Measurements from ENCODE around the gene MRM1.

The MRM1 gene

DNA sequence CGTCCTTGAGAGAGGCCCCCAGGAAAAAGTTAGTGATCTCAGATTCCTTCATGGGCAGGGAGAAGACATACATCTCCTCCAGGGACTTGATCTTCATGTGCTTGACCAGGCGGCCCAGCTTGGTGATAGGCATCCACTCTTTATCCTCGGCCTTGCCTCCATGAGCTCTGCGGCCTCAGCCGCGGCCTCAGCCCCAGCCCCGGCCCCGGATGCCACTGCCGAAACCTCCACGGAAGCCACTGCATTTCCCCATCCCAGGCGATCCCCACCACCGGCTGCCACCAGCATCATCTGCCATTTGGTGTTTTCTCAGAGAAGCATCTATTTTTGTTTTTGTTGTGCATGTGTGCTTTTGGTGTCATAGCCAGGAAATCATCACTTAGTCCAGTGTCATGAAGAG lies 26.4 kb upstream of the MRM1 start:
- TF ChIP-seq, protein P1, sequence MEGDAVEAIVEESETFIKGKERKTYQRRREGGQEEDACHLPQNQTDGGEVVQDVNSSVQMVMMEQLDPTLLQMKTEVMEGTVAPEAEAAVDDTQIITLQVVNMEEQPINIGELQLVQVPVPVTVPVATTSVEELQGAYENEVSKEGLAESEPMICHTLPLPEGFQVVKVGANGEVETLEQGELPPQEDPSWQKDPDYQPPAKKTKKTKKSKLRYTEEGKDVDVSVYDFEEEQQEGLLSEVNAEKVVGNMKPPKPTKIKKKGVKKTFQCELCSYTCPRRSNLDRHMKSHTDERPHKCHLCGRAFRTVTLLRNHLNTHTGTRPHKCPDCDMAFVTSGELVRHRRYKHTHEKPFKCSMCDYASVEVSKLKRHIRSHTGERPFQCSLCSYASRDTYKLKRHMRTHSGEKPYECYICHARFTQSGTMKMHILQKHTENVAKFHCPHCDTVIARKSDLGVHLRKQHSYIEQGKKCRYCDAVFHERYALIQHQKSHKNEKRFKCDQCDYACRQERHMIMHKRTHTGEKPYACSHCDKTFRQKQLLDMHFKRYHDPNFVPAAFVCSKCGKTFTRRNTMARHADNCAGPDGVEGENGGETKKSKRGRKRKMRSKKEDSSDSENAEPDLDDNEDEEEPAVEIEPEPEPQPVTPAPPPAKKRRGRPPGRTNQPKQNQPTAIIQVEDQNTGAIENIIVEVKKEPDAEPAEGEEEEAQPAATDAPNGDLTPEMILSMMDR (IDR thresholded peaks at IDR 0.05; ENCODE audit: low read length), result no peak
- TF ChIP-seq EZH2 (IDR thresholded peaks at IDR 0.05; ENCODE audit: borderline replicate concordance, low read length), result no peak
- no peak overlapping the region for H3K27ac ChIP-seq (ENCODE audit: low read depth, low read length, poor library complexity, severe bottlenecking)
- no peak overlapping the region for H3K4me2 ChIP-seq (ENCODE audit: low read length)
- no peaks in the 10 kb centered on the region for H3K9me3 ChIP-seq (ENCODE audit: low read length)
- no peaks in the 10 kb centered on the region for H3K9me2 ChIP-seq (ENCODE audit: low read depth, low read length)
- no peaks in the 10 kb centered on the region for H3K4me1 ChIP-seq (ENCODE audit: insufficient read depth, low read length, severe bottlenecking)
- no peak overlapping the region for H3K9ac ChIP-seq (ENCODE audit: low read length)
- H3F3A ChIP-seq (ENCODE audit: insufficient read depth, low read length), result no peaks in the 10 kb centered on the region
- no peak overlapping the region for H3K4me3 ChIP-seq (ENCODE audit: low read depth, low read length, poor library complexity, severe bottlenecking)
- peaks cover 22% of the 10 kb centered on the region for H3K79me2 ChIP-seq (ENCODE audit: insufficient read depth, low read length)
- H2AFZ ChIP-seq (ENCODE audit: low read length), result no peak overlapping the region
- H3K27me3 ChIP-seq (ENCODE audit: insufficient read depth, low read length), result no peaks in the 10 kb centered on the region
- H3K36me3 ChIP-seq (ENCODE audit: insufficient read depth, low read length), result peaks cover 84% of the 10 kb centered on the region
- H4K20me1 ChIP-seq (ENCODE audit: insufficient read depth, low read length), result 0 out of 2 replicates have a peak, but pooled peaks cover 3% of the 10 kb centered on the region

DNA sequence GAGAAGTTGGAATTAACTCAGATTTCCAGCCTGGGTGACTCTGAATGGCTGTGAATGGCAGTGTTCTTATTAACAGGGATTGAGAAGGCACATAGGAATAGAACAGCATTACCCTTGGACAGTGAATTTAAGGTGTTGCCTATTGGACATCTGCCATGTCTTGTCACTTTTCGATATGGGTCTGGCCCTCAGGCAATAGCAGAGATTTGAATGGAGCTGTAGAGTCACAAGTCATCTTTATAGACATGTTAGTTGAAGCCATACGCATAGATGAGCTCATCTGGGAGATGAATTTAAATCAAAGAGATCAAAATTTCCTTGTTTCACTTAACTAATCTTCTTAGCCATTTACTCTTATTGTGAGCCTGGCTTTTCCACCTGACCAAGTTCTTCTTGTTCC lies 24.6 kb upstream of the MRM1 start:
- Histone ChIP-seq H4K20me1 (ENCODE audit: insufficient read depth, low read length) (0 out of 2 replicates have a peak, but pooled peaks cover 3% of the 10 kb centered on the region), H3K27ac (ENCODE audit: low read depth, low read length, poor library complexity, severe bottlenecking) (no peak overlapping the region), H3F3A (ENCODE audit: insufficient read depth, low read length) (no peaks in the 10 kb centered on the region), H3K4me2 (ENCODE audit: low read length) (no peak overlapping the region), H3K36me3 (ENCODE audit: insufficient read depth, low read length) (peaks cover 88% of the 10 kb centered on the region), H3K4me1 (ENCODE audit: insufficient read depth, low read length, severe bottlenecking) (no peaks in the 10 kb centered on the region), H3K9ac (ENCODE audit: low read length) (no peak overlapping the region), H3K9me2 (ENCODE audit: low read depth, low read length) (no peaks in the 10 kb centered on the region), H3K79me2 (ENCODE audit: insufficient read depth, low read length) (peaks cover 20% of the 10 kb centered on the region), H2AFZ (ENCODE audit: low read length) (no peak overlapping the region), H3K4me3 (ENCODE audit: low read depth, low read length, poor library complexity, severe bottlenecking) (no peak overlapping the region), H3K27me3 (ENCODE audit: insufficient read depth, low read length) (no peaks in the 10 kb centered on the region), H3K9me3 (ENCODE audit: low read length) (no peaks in the 10 kb centered on the region)
- TF ChIP-seq, protein P1 (IDR thresholded peaks at IDR 0.05; ENCODE audit: low read length), result no peak
- TF ChIP-seq EZH2 (IDR thresholded peaks at IDR 0.05; ENCODE audit: borderline replicate concordance, low read length), result no peak

DNA sequence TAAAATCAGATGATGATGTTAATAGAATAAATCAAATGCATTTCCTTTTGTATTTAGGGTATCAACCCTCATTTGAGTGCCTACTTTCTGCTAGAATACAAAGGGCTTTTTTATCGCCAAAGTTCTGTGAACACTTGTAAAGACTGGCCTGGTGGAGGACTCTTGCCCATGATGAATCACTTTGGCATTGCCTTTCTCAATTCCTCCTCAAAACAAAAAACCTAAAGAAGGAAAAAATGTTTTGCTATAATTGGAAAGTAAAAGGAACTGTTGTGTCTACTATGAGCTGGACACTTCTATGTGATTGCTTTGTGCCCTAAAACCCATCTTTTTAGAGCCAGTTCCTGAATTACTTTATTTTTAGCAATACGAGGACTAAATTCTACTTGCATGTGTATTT lies 22.7 kb upstream of the MRM1 start:
- H3K27ac ChIP-seq (ENCODE audit: low read depth, low read length, poor library complexity, severe bottlenecking), result no peak overlapping the region
- H3K79me2 ChIP-seq (ENCODE audit: insufficient read depth, low read length), result peaks cover 10% of the 10 kb centered on the region
- no peak overlapping the region for H3K4me2 ChIP-seq (ENCODE audit: low read length)
- TF ChIP-seq, protein P1 (IDR thresholded peaks at IDR 0.05; ENCODE audit: low read length), result no peak
- TF ChIP-seq EZH2 (IDR thresholded peaks at IDR 0.05; ENCODE audit: borderline replicate concordance, low read length), result no peak
- H3K36me3 ChIP-seq (ENCODE audit: insufficient read depth, low read length), result peaks cover 89% of the 10 kb centered on the region
- H3K4me3 ChIP-seq (ENCODE audit: low read depth, low read length, poor library complexity, severe bottlenecking), result no peak overlapping the region
- 0 out of 2 replicates have a peak, but pooled peaks cover 3% of the 10 kb centered on the region for H4K20me1 ChIP-seq (ENCODE audit: insufficient read depth, low read length)
- no peaks in the 10 kb centered on the region for H3K4me1 ChIP-seq (ENCODE audit: insufficient read depth, low read length, severe bottlenecking)
- no peak overlapping the region for H2AFZ ChIP-seq (ENCODE audit: low read length)
- no peaks in the 10 kb centered on the region for H3K9me2 ChIP-seq (ENCODE audit: low read depth, low read length)
- H3K9ac ChIP-seq (ENCODE audit: low read length), result no peak overlapping the region
- no peaks in the 10 kb centered on the region for H3F3A ChIP-seq (ENCODE audit: insufficient read depth, low read length)
- no peaks in the 10 kb centered on the region for H3K9me3 ChIP-seq (ENCODE audit: low read length)
- H3K27me3 ChIP-seq (ENCODE audit: insufficient read depth, low read length), result no peaks in the 10 kb centered on the region
